ENCODE data around the gene IL21. TPM values are rescaled to one million over a fixed set of nuclear protein-coding genes. Genes with fewer than 3 reads are reported as not detected.

Gene IL21
- total RNA-seq (1 to 10 TPM in 1 of 5 experiments, not detected in 4; 7.3 TPM), polyA plus RNA-seq (not detected), total RNA-seq (not detected)

GRCh38 chr4:122621016-122621507 is at the start of gene IL21:
Gene IL21, minus strand, starts transcription at chr4:122621066. Its CDS starts 55 bp downstream, at chr4:122621011.
- Histone ChIP-seq H3K27me3 (ENCODE audit: control insufficient read depth in 2 of 2, insufficient read depth in 2 of 2, low read length in 2 of 2) (no peaks in the 10 kb centered on the region), H3K36me3 (ENCODE audit: control insufficient read depth in 2 of 3, insufficient read depth in 3 of 3, low read length in 3 of 3) (no peaks in the 10 kb centered on the region), H3K4me3 (ENCODE audit: low read length) (no peak within 1 kb of the TSS), H3K27ac (ENCODE audit: low read depth, low read length) (no peak within 1 kb of the TSS), H3K4me1 (ENCODE audit: control insufficient read depth in 2 of 2, insufficient read depth in 2 of 2, low read length in 2 of 2) (no peaks in the 10 kb centered on the region), H3K9me3 (ENCODE audit: control insufficient read depth in 2 of 3, low read length in 3 of 3) (no peaks in the 10 kb centered on the region)
- peak within 1 kb of the TSS in 2 of 9 donors; percentile 85 to 86 for H3K27ac Mint-ChIP-seq
- peak within 1 kb of the TSS in 4 of 10 donors; percentile 39 to 78 (median 53) for H3K4me3 Mint-ChIP-seq
- H3K27me3 Mint-ChIP-seq: no peaks in the 10 kb centered on the region
- H3K9me3 Mint-ChIP-seq: no peaks in the 10 kb centered on the region
- H3K36me3 Mint-ChIP-seq: peaks cover 0 to 6% (median 0%) of the 10 kb centered on the region in 5 donors
- ChIA-PET CTCF (interaction anchor here (0.6 kb wide), 1 partner anchor 96 kb away, joined by 3 read pairs; no protein-coding TSS in a partner anchor), POLR2A (no interaction called here)
- peaks cover 0 to 50% (median 22%) of the 10 kb centered on the region in 7 donors for H3K4me1 Mint-ChIP-seq
- ATAC-seq (no peak), DNase-seq (no peak)
- intact Hi-C loops (cut with micrococcal nuclease): no loop called here

- H3K27me3 Mint-ChIP-seq: no peaks in the 10 kb centered on the region
- Histone ChIP-seq H3K4me1 (ENCODE audit: control insufficient read depth in 2 of 2, insufficient read depth in 2 of 2, low read length in 2 of 2) (no peaks in the 10 kb centered on the region), H3K36me3 (ENCODE audit: control insufficient read depth in 2 of 3, insufficient read depth in 3 of 3, low read length in 3 of 3) (no peaks in the 10 kb centered on the region), H3K27ac (ENCODE audit: low read depth, low read length) (no peak overlapping the region), H3K9me3 (ENCODE audit: control insufficient read depth in 2 of 3, low read length in 3 of 3) (no peaks in the 10 kb centered on the region), H3K4me3 (ENCODE audit: low read length) (no peak overlapping the region), H3K27me3 (ENCODE audit: control insufficient read depth in 2 of 2, insufficient read depth in 2 of 2, low read length in 2 of 2) (no peaks in the 10 kb centered on the region)
- H3K36me3 Mint-ChIP-seq: peaks cover 0 to 6% (median 0%) of the 10 kb centered on the region in 5 donors
- intact Hi-C loops (cut with micrococcal nuclease): loop anchor here (5.0 kb wide), 2 partner anchors 42 to 252 kb away; partner anchors contain the start of gene NUDT6 (in 1 of the 2)
- ChIA-PET POLR2A (no interaction called here), CTCF (no interaction called here)
- no peak overlapping the region for H3K4me3 Mint-ChIP-seq
- no peak overlapping the region for H3K27ac Mint-ChIP-seq
- peaks cover 0 to 4% (median 0%) of the 10 kb centered on the region in 11 donors for H3K9me3 Mint-ChIP-seq
- peaks cover 11 to 78% (median 27%) of the 10 kb centered on the region in 7 donors for H3K4me1 Mint-ChIP-seq
- DNase-seq (no peak), ATAC-seq (no peak)
These were observed 49.3 kb upstream of the IL21 start for GRCh38 chr4:122669911-122670738.

GRCh38 chr4:122668241-122668640 is 47.4 kb upstream of the IL21 start:
- H3K27me3 Mint-ChIP-seq: no peaks in the 10 kb centered on the region
- H3K27me3 ChIP-seq (ENCODE audit: control insufficient read depth in 2 of 2, insufficient read depth in 2 of 2, low read length in 2 of 2): no peaks in the 10 kb centered on the region
- H3K36me3 Mint-ChIP-seq: peaks cover 0 to 9% (median 0%) of the 10 kb centered on the region in 5 donors
- H3K9me3 Mint-ChIP-seq: peaks cover 0 to 4% (median 0%) of the 10 kb centered on the region in 11 donors
- ChIA-PET POLR2A (no interaction called here), CTCF (interaction anchor here (0.7 kb wide), 1 partner anchor 643 kb away, joined by 3 read pairs; no protein-coding TSS in a partner anchor)
- peaks cover 0 to 2% of the 10 kb centered on the region in 2 donors for H3K4me1 ChIP-seq (ENCODE audit: control insufficient read depth in 2 of 2, insufficient read depth in 2 of 2, low read length in 2 of 2)
- H3K9me3 ChIP-seq (ENCODE audit: control insufficient read depth in 2 of 3, low read length in 3 of 3): no peaks in the 10 kb centered on the region
- intact Hi-C loops (cut with micrococcal nuclease): loop anchor here (5.0 kb wide), 2 partner anchors 44 to 254 kb away; partner anchors contain the start of gene NUDT6 (in 1 of the 2)
- H3K36me3 ChIP-seq (ENCODE audit: control insufficient read depth in 2 of 3, insufficient read depth in 3 of 3, low read length in 3 of 3): no peaks in the 10 kb centered on the region
- peak overlapping the region in 1 of 10 donors; percentile 56 for H3K4me3 Mint-ChIP-seq
- DNase-seq: no peak
- no peak for ATAC-seq
- H3K27ac Mint-ChIP-seq: peak overlapping the region in 3 of 9 donors; percentile 2 to 66 (median 9)
- no peak overlapping the region for H3K27ac ChIP-seq (ENCODE audit: low read depth, low read length)
- no peak overlapping the region for H3K4me3 ChIP-seq (ENCODE audit: low read length)
- H3K4me1 Mint-ChIP-seq: peaks cover 13 to 72% (median 28%) of the 10 kb centered on the region in 7 donors

GRCh38 chr4:122666527-122667245 is 45.8 kb upstream of the IL21 start:
- peaks cover 0 to 6% (median 0%) of the 10 kb centered on the region in 5 donors for H3K36me3 Mint-ChIP-seq
- peaks cover 13 to 75% (median 31%) of the 10 kb centered on the region in 7 donors for H3K4me1 Mint-ChIP-seq
- H3K27me3 ChIP-seq (ENCODE audit: control insufficient read depth in 2 of 2, insufficient read depth in 2 of 2, low read length in 2 of 2): no peaks in the 10 kb centered on the region
- no peak overlapping the region for H3K4me3 ChIP-seq (ENCODE audit: low read length)
- peaks cover 0 to 4% (median 0%) of the 10 kb centered on the region in 11 donors for H3K9me3 Mint-ChIP-seq
- peak in 2 of 9 donors; percentile 0 to 12 for DNase-seq
- POLR2A ChIA-PET: no interaction called here
- CTCF ChIA-PET: no interaction called here
- H3K36me3 ChIP-seq (ENCODE audit: control insufficient read depth in 2 of 3, insufficient read depth in 3 of 3, low read length in 3 of 3): no peaks in the 10 kb centered on the region
- H3K4me1 ChIP-seq (ENCODE audit: control insufficient read depth in 2 of 2, insufficient read depth in 2 of 2, low read length in 2 of 2): peaks cover 0 to 3% of the 10 kb centered on the region in 2 donors
- peak overlapping the region in 4 of 9 donors; percentile 28 to 79 (median 66) for H3K27ac Mint-ChIP-seq
- H3K27me3 Mint-ChIP-seq: no peaks in the 10 kb centered on the region
- H3K9me3 ChIP-seq (ENCODE audit: control insufficient read depth in 2 of 3, low read length in 3 of 3): no peaks in the 10 kb centered on the region
- H3K4me3 Mint-ChIP-seq: peak overlapping the region in 1 of 10 donors; percentile 60
- intact Hi-C loops (cut with micrococcal nuclease): loop anchor here (2.0 to 5.0 kb wide), 3 partner anchors 46 to 256 kb away; partner anchors contain the start of gene NUDT6 (in 1 of the 2)
- H3K27ac ChIP-seq (ENCODE audit: low read depth, low read length): no peak overlapping the region
- ATAC-seq: peak; percentile 32

- ChIA-PET POLR2A (no interaction called here), CTCF (interaction anchor here (0.7 kb wide), 1 partner anchor 481 kb away, joined by 3 read pairs; no protein-coding TSS in a partner anchor)
- Mint-ChIP-seq H3K4me3 (peak overlapping the region in 1 of 10 donors; percentile 34), H3K27ac (peak overlapping the region in 3 of 9 donors; percentile 66 to 79 (median 78)), H3K4me1 (peaks cover 13 to 82% (median 39%) of the 10 kb centered on the region in 7 donors), H3K27me3 (no peaks in the 10 kb centered on the region), H3K36me3 (peaks cover 0 to 4% (median 0%) of the 10 kb centered on the region in 5 donors), H3K9me3 (no peaks in the 10 kb centered on the region)
- no peak for DNase-seq
- Histone ChIP-seq H3K4me1 (ENCODE audit: control insufficient read depth in 2 of 2, insufficient read depth in 2 of 2, low read length in 2 of 2) (peaks cover 0 to 3% of the 10 kb centered on the region in 2 donors), H3K36me3 (ENCODE audit: control insufficient read depth in 2 of 3, insufficient read depth in 3 of 3, low read length in 3 of 3) (no peaks in the 10 kb centered on the region), H3K27me3 (ENCODE audit: control insufficient read depth in 2 of 2, insufficient read depth in 2 of 2, low read length in 2 of 2) (no peaks in the 10 kb centered on the region), H3K4me3 (ENCODE audit: low read length) (no peak overlapping the region), H3K9me3 (ENCODE audit: control insufficient read depth in 2 of 3, low read length in 3 of 3) (no peaks in the 10 kb centered on the region), H3K27ac (ENCODE audit: low read depth, low read length) (no peak overlapping the region)
- intact Hi-C loops (cut with micrococcal nuclease): loop anchor here (5.0 kb wide), 2 partner anchors 47 to 257 kb away; partner anchors contain the start of gene NUDT6 (in 1 of the 2)
- no peak for ATAC-seq
These were observed 44.5 kb upstream of the IL21 start for GRCh38 chr4:122665161-122665929.
